ENCODE data around the gene FAM171A2.
"Not testable (repeated sequence)": the region's sequence is repeated elsewhere in the genome, so short reads cannot be mapped to it uniquely, and the experiment has no call there.

The FAM171A2 gene

GRCh38 chr17:44347206-44348055 lies 16.2 kb downstream of the FAM171A2 start:
- not testable (repeated sequence) for DNase-seq (ENCODE audit: low read depth in 2 of 2, low spot score in 1 of 2)

- DNase-seq (ENCODE audit: low read depth in 2 of 2, low spot score in 1 of 2): no peak
These were observed 17.4 kb downstream of the FAM171A2 start for GRCh38 chr17:44346064-44346844.

GRCh38 chr17:44345454-44346026 lies 18.1 kb downstream of the FAM171A2 start:
- peak in 1 of 2 donors; percentile 20 for DNase-seq (ENCODE audit: low read depth in 2 of 2, low spot score in 1 of 2)

GRCh38 chr17:44344939-44345453 lies 18.7 kb downstream of the FAM171A2 start, which contains the start of gene GRN:
GRN (plus strand) TSS chr17:44345302; CDS start chr17:44349165, 3,863 bp downstream.
- peak; percentile 66 to 68 for DNase-seq (ENCODE audit: low read depth in 2 of 2, low spot score in 1 of 2)

GRCh38 chr17:44343510-44344209 lies 20.0 kb downstream of the FAM171A2 start:
- no peak for DNase-seq (ENCODE audit: low read depth in 2 of 2, low spot score in 1 of 2)

GRCh38 chr17:44340553-44340952 lies 23.1 kb downstream of the FAM171A2 start:
- not testable (repeated sequence) for DNase-seq (ENCODE audit: low read depth in 2 of 2, low spot score in 1 of 2)

- DNase-seq (ENCODE audit: low read depth in 2 of 2, low spot score in 1 of 2): no peak
These were observed 25.0 kb downstream of the FAM171A2 start for GRCh38 chr17:44338702-44339101.

GRCh38 chr17:44335968-44336367 lies 27.7 kb downstream of the FAM171A2 start:
- no peak for DNase-seq (ENCODE audit: low read depth in 2 of 2, low spot score in 1 of 2)

GRCh38 chr17:44335564-44335963 lies 28.1 kb downstream of the FAM171A2 start:
- no peak for DNase-seq (ENCODE audit: low read depth in 2 of 2, low spot score in 1 of 2)

GRCh38 chr17:44334727-44335126 lies 28.9 kb downstream of the FAM171A2 start:
- no peak for DNase-seq (ENCODE audit: low read depth in 2 of 2, low spot score in 1 of 2)

- no peak for DNase-seq (ENCODE audit: low read depth in 2 of 2, low spot score in 1 of 2)
These were observed 29.3 kb downstream of the FAM171A2 start for GRCh38 chr17:44334315-44334714.

- DNase-seq (ENCODE audit: low read depth in 2 of 2, low spot score in 1 of 2): no peak
These were observed 30.3 kb downstream of the FAM171A2 start for GRCh38 chr17:44333371-44333770.

- DNase-seq (ENCODE audit: low read depth in 2 of 2, low spot score in 1 of 2): peak; percentile 41 to 49
These were observed 32.3 kb downstream of the FAM171A2 start for GRCh38 chr17:44331249-44331760.

GRCh38 chr17:44330263-44330662 lies 33.4 kb downstream of the FAM171A2 start:
- DNase-seq (ENCODE audit: low read depth in 2 of 2, low spot score in 1 of 2): not testable (repeated sequence)

- not testable (repeated sequence) for DNase-seq (ENCODE audit: low read depth in 2 of 2, low spot score in 1 of 2)
These were observed 34.1 kb downstream of the FAM171A2 start for GRCh38 chr17:44329516-44329915.

GRCh38 chr17:44327715-44328449 lies 35.8 kb downstream of the FAM171A2 start:
- DNase-seq (ENCODE audit: low read depth in 2 of 2, low spot score in 1 of 2): no peak

GRCh38 chr17:44326861-44327444 lies 36.7 kb downstream of the FAM171A2 start:
- DNase-seq (ENCODE audit: low read depth in 2 of 2, low spot score in 1 of 2): peak; percentile 86 to 93

- peak; percentile 81 to 92 for DNase-seq (ENCODE audit: low read depth in 2 of 2, low spot score in 1 of 2)
These were observed 38.9 kb downstream of the FAM171A2 start, which contains the start of gene SLC25A39 for GRCh38 chr17:44324571-44325275. SLC25A39 (minus strand) TSS chr17:44324823; CDS start chr17:44323562, 1,261 bp downstream.
